GM18951 (cell line): ENCODE data around the gene NRTN.
"Not testable (repeated sequence)": the region's sequence is repeated elsewhere in the genome, so short reads cannot be mapped to it uniquely, and the experiment has no call there.

Source experiments
- POLR2A ChIP-seq: IDR thresholded peaks from 4 replicates; pipeline ENCODE4 v1.6.1; 2011; ENCODE audit warnings: mild to moderate bottlenecking; ENCODE audit not compliant: insufficient read length, insufficient read depth; ENCODE audit errors: extremely low read depth
- in situ Hi-C: fragments of 300-500 bp; cut with MboI; formaldehyde crosslinking; loops from one replicate; pipeline ENCODE4 v1.12.0; 2022; ENCODE audit warnings: low sequenced_read_pairs, mixed read lengths, inconsistent platforms; ENCODE audit not compliant: unreplicated experiment

Gene NRTN

GRCh38 chr19:5843295-5843927 is 38.5 kb downstream of the NRTN start:
- TF ChIP-seq POLR2A, result no peak

GRCh38 chr19:5844456-5845433 is 39.9 kb downstream of the NRTN start:
- TF ChIP-seq POLR2A, result no peak
- in situ Hi-C loops, result no loop called here

More at GRCh38 chr19:5843295-5843927, 38.5 kb downstream of the NRTN start:
- in situ Hi-C loops, result no loop called here

- in situ Hi-C loops, result not testable (repeated sequence)
Measured at GRCh38 chr19:5847846-5848245, 43.0 kb downstream of the NRTN start.

- in situ Hi-C loops, result not testable (repeated sequence)
Measured at GRCh38 chr19:5848621-5849020, 43.8 kb downstream of the NRTN start.

GRCh38 chr19:5850189-5850588 is 45.3 kb downstream of the NRTN start:
- in situ Hi-C loops, result no loop called here

GRCh38 chr19:5850743-5851293 is 46.0 kb downstream of the NRTN start:
- in situ Hi-C loops, result no loop called here
- no peak for TF ChIP-seq POLR2A

More at GRCh38 chr19:5850189-5850588, 45.3 kb downstream of the NRTN start:
- TF ChIP-seq POLR2A, result no peak

GRCh38 chr19:5851302-5851701 is 46.4 kb downstream of the NRTN start, which contains the start of gene FUT3:
Gene FUT3, minus strand, starts transcription at chr19:5851449.
- in situ Hi-C loops, result no loop called here
- no peak for TF ChIP-seq POLR2A

GRCh38 chr19:5854121-5854520 is 49.3 kb downstream of the NRTN start:
- in situ Hi-C loops, result not testable (repeated sequence)

GRCh38 chr19:5855151-5855550 is 50.3 kb downstream of the NRTN start:
- in situ Hi-C loops, result not testable (repeated sequence)

- no peak for TF ChIP-seq POLR2A
- in situ Hi-C loops, result no loop called here
Measured at GRCh38 chr19:5857203-5858081, 52.6 kb downstream of the NRTN start.

- no peak for TF ChIP-seq POLR2A
- in situ Hi-C loops, result no loop called here
Measured at GRCh38 chr19:5863030-5863665, 58.3 kb downstream of the NRTN start.

GRCh38 chr19:5864013-5864720 is 59.3 kb downstream of the NRTN start:
- in situ Hi-C loops, result no loop called here

More at GRCh38 chr19:5864013-5864720, 59.3 kb downstream of the NRTN start:
- no peak for TF ChIP-seq POLR2A
